NB4 (cell line): Measurements from ENCODE around the gene AGAP1.

Experiments
- DNase-seq: peaks from one replicate; pipeline ENCODE4 v3.0.0; 2010; ENCODE audit warnings: low read depth
- H3K4me3 ChIP-seq: one replicate; pipeline ENCODE4 v1.5.1; 2011; ENCODE audit warnings: mild to moderate bottlenecking, low read depth, low read length, moderate library complexity
- MYC ChIP-seq: IDR thresholded peaks from 2 replicates; pipeline ENCODE4 v1.6.1; 2011; ENCODE audit warnings: low read depth, low read length
- POLR2A ChIP-seq: IDR thresholded peaks from 2 replicates; pipeline ENCODE4 v1.6.1; 2011; ENCODE audit warnings: mild to moderate bottlenecking; ENCODE audit not compliant: insufficient read length; ENCODE audit errors: extremely low read depth
- TF ChIP-seq, protein P1 (sequence below): IDR thresholded peaks from 2 replicates; pipeline ENCODE4 v1.6.1; 2011; ENCODE audit warnings: low read depth, low read length
- TF ChIP-seq, protein P2 (sequence below): IDR thresholded peaks from one replicate; pipeline ENCODE4 v1.5.1; 2012; ENCODE audit warnings: low read depth, low read length

AGAP1 gene

DNA sequence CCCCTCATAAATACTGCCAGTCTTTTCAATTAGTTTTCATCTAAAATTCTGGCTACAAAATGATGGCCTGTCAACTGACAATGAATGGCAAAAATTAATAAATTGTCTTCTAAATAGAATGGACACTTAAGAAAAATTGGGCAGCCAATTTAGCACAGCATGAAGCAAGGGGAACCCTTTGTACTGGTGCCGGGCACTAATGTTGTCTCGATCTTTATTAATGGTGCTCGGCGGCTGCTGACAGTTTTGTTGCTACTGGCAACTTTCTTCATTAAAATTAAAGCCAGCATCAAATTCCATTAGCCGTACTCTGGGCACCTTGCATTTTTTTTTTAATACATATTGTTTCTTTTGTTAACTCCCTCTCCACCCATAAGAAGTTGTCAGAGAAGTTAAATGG is 365.0 kb downstream of the AGAP1 start:
- H3K4me3 ChIP-seq, result no peak overlapping the region
- TF ChIP-seq MYC (no peak), POLR2A (no peak)
- TF ChIP-seq, protein P1, sequence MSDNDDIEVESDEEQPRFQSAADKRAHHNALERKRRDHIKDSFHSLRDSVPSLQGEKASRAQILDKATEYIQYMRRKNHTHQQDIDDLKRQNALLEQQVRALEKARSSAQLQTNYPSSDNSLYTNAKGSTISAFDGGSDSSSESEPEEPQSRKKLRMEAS, result no peak
- TF ChIP-seq, protein P2, sequence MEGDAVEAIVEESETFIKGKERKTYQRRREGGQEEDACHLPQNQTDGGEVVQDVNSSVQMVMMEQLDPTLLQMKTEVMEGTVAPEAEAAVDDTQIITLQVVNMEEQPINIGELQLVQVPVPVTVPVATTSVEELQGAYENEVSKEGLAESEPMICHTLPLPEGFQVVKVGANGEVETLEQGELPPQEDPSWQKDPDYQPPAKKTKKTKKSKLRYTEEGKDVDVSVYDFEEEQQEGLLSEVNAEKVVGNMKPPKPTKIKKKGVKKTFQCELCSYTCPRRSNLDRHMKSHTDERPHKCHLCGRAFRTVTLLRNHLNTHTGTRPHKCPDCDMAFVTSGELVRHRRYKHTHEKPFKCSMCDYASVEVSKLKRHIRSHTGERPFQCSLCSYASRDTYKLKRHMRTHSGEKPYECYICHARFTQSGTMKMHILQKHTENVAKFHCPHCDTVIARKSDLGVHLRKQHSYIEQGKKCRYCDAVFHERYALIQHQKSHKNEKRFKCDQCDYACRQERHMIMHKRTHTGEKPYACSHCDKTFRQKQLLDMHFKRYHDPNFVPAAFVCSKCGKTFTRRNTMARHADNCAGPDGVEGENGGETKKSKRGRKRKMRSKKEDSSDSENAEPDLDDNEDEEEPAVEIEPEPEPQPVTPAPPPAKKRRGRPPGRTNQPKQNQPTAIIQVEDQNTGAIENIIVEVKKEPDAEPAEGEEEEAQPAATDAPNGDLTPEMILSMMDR, result no peak
- no peak for DNase-seq

DNA sequence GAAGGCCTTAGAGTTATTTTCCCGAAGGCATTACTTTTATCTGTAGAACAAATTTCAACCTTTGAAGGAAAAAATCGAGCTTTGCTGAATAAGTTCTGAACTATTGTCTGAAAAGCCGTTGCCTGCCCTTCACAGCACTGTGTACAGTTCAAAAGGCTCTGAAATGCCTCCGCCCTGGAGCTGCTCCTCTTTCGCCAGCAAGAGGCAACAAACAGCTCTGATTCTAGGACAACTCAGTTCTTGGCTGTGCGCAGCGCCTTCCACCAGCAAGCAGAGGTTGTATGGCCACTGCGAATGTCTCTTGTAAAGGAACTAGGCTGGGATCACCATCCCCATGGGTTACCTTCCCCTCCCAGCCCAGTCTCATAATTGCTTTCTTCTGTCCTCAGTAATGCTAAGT is 365.8 kb downstream of the AGAP1 start:
- TF ChIP-seq MYC (no peak), POLR2A (no peak)
- TF ChIP-seq, protein P1, result no peak
- TF ChIP-seq, protein P2, result no peak
- H3K4me3 ChIP-seq, result no peak overlapping the region
- DNase-seq, result peak; percentile 38

DNA sequence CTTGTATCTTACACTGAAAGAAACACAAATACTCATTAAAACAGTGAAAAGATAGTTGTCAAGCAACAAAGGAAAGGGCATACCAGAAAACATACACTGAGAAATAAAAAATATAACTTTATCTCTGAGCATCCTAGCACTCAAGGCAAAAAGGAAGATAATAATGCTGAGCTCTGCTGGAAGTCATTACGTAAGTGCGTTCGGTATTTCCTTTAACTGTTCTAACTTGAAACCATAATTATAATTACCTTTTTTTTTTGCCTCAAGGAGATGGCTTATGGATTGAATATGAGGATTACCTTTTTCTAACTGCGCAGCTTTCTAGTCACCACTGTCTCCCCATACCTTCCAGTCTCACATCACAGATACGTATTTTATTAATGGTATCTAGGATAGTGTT is 366.3 kb downstream of the AGAP1 start:
- TF ChIP-seq, protein P1, result no peak
- TF ChIP-seq, protein P2, result no peak
- TF ChIP-seq POLR2A (no peak), MYC (no peak)
- peak; percentile 41 for DNase-seq
- no peak overlapping the region for H3K4me3 ChIP-seq

DNA sequence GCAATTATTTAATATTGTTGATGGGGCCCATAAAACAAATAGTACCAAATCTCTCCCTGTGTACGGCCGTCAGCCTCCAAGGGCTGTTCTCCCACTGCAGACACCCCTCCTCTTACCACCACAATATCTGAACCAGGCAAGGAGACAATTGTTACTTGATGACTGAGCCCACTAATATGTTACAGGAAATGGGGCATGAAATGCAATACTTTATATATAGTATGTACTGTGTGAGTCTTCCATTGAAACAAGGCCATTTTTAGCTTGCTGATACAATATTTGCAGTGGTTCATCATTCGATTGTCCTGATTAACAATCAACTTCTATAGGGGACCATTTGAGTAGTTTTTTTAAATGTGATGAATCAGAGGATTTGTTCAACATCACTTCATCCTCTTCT is 367.0 kb downstream of the AGAP1 start:
- no peak overlapping the region for H3K4me3 ChIP-seq
- TF ChIP-seq MYC (no peak), POLR2A (no peak)
- TF ChIP-seq, protein P2, result no peak
- TF ChIP-seq, protein P1, result no peak
- DNase-seq, result no peak

DNA sequence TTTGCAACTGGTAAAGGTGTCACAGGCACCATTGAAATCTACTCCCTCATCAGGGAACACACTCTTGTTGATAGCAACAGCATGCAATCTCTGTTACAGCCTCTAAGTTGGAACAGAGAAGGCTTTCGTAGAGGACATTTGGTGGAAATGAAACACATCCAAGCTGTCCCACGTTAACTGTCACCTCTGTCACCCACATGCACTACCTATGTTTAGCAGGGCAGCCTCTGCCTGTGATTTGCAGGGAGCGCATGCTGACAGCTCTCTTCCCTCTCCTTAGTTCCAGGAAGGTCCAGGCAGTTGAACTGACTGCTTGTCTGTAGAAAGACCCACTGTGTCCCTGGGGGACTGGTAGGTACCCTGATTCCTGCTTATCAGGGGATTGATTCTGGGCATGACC is 367.5 kb downstream of the AGAP1 start:
- no peak for DNase-seq
- TF ChIP-seq MYC, result no peak
- TF ChIP-seq, protein P2, result no peak
- TF ChIP-seq POLR2A, result no peak
- TF ChIP-seq, protein P1, result no peak
- no peak overlapping the region for H3K4me3 ChIP-seq

DNA sequence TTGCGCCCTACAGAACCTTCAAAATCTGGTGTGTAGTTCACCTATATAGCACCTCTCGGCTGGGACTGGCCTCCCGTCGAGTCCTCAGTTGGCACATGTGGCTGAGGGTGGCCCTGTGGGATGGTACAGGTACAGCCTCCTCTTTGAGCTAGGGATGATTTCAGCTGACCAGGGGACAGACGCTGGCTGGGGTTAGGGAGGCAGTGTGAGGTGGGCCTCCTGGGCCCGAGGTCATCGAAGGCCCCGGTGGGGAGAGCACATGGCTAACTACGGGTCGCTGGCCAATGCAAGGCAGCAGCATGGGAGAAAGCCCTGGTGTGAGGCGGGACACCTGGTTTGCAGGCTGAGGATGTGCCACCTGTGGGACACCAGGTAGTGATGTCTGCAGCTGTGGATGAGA is 369.6 kb downstream of the AGAP1 start:
- H3K4me3 ChIP-seq, result no peak overlapping the region
- no peak for DNase-seq
- TF ChIP-seq, protein P2, result no peak
- TF ChIP-seq MYC, result no peak
- no peak for TF ChIP-seq POLR2A
- TF ChIP-seq, protein P1, result no peak
